GM06990 (cell line): Measurements from ENCODE around the gene OPCML.

Experiments used
- DNase-seq: peaks from one replicate; pipeline ENCODE4 v3.0.0-alpha.2; 2011; ENCODE audit not compliant: insufficient read length; ENCODE audit errors: extremely low read depth
- H3K27me3 ChIP-seq: replicated peaks from 2 replicates; pipeline ENCODE4 v1.6.0; 2011; ENCODE audit warnings: low read length; ENCODE audit not compliant: control insufficient read depth, insufficient read depth
- H3K36me3 ChIP-seq: 2 replicates; pipeline ENCODE4 v1.5.1; 2011; ENCODE audit warnings: low read length; ENCODE audit not compliant: control insufficient read depth, insufficient read depth
- H3K4me3 ChIP-seq: replicated peaks from 2 replicates; pipeline ENCODE4 v1.5.1; 2011; ENCODE audit warnings: low read depth, mild to moderate bottlenecking, control low read depth, low read length
- CTCF ChIP-seq: IDR thresholded peaks from 2 replicates; pipeline ENCODE4 v1.5.1; 2011; ENCODE audit warnings: low read length, control low read depth, mild to moderate bottlenecking, inconsistent platforms; ENCODE audit not compliant: insufficient read depth, poor library complexity, severe bottlenecking

Gene OPCML

GRCh38 chr11:133202816-133203215 is 329.5 kb downstream of the OPCML start:
- no peak for TF ChIP-seq CTCF
- DNase-seq, result no peak
- Histone ChIP-seq H3K27me3 (no peaks in the 10 kb centered on the region), H3K4me3 (no peak overlapping the region), H3K36me3 (no peaks in the 10 kb centered on the region)

GRCh38 chr11:133198438-133198837 is 333.9 kb downstream of the OPCML start:
- Histone ChIP-seq H3K4me3 (no peak overlapping the region), H3K27me3 (no peaks in the 10 kb centered on the region), H3K36me3 (no peaks in the 10 kb centered on the region)
- DNase-seq, result no peak
- no peak for TF ChIP-seq CTCF

- no peaks in the 10 kb centered on the region for H3K36me3 ChIP-seq
- no peaks in the 10 kb centered on the region for H3K27me3 ChIP-seq
- no peak for TF ChIP-seq CTCF
- DNase-seq, result no peak
- H3K4me3 ChIP-seq, result no peak overlapping the region
Measured at GRCh38 chr11:133197425-133197824, 334.9 kb downstream of the OPCML start.

- H3K36me3 ChIP-seq, result no peaks in the 10 kb centered on the region
- DNase-seq, result no peak
- TF ChIP-seq CTCF, result no peak
- no peak overlapping the region for H3K4me3 ChIP-seq
- H3K27me3 ChIP-seq, result no peaks in the 10 kb centered on the region; the same call in 1 of the 2 replicates
Measured at GRCh38 chr11:133191931-133192330, 340.4 kb downstream of the OPCML start.

GRCh38 chr11:133181667-133182066 is 350.6 kb downstream of the OPCML start:
- Histone ChIP-seq H3K4me3 (no peak overlapping the region), H3K36me3 (no peaks in the 10 kb centered on the region), H3K27me3 (no peaks in the 10 kb centered on the region; the same call in 1 of the 2 replicates)
- TF ChIP-seq CTCF, result no peak
- DNase-seq, result no peak

- DNase-seq, result no peak
- no peaks in the 10 kb centered on the region; the same call in 1 of the 2 replicates for H3K27me3 ChIP-seq
- no peaks in the 10 kb centered on the region for H3K36me3 ChIP-seq
- no peak for TF ChIP-seq CTCF
- no peak overlapping the region for H3K4me3 ChIP-seq
Measured at GRCh38 chr11:133181066-133181465, 351.2 kb downstream of the OPCML start.
